Right lung (tissue), 5 donors: ENCODE results near the gene PMIS2. TPM values are rescaled to one million over a fixed set of nuclear protein-coding genes. Genes with fewer than 3 reads are reported as not detected.

Experiments
- DNase-seq, 2 donors: peaks; one replicate each; pipeline ENCODE4 v3.0.0-alpha.2; 2013
- polyA plus RNA-seq, 5 donors: library from polyadenylated mRNA; unstranded; fragments of 120-200 nt; gene quantifications; one replicate each; pipeline versions ENCODE4 v1.2.1 to v1.2.3, GENCODE V29; 2013; ENCODE audit warnings: inconsistent platforms in 1 of 5, low replicate concordance in 1 of 5; ENCODE audit not compliant: insufficient read length in 5 of 5, insufficient read depth in 1 of 5

PMIS2 gene
- polyA plus RNA-seq, 5 donors = not detected

- DNase-seq = no peak
These were observed 29.9 kb upstream of the PMIS2 start for GRCh38 chr19:35556025-35556590.

GRCh38 chr19:35556846-35557538 is 29.0 kb upstream of the PMIS2 start:
- DNase-seq = no peak

GRCh38 chr19:35557539-35558399 is 28.2 kb upstream of the PMIS2 start:
- DNase-seq = peak; percentile 20

- DNase-seq = no peak
These were observed 27.3 kb upstream of the PMIS2 start for GRCh38 chr19:35558400-35559280.

- DNase-seq = no peak
These were observed 26.7 kb upstream of the PMIS2 start for GRCh38 chr19:35559281-35559659.

GRCh38 chr19:35559781-35560180 is 26.2 kb upstream of the PMIS2 start:
- DNase-seq = no peak

- DNase-seq = no peak
These were observed 25.7 kb upstream of the PMIS2 start for GRCh38 chr19:35560271-35560670.

GRCh38 chr19:35560677-35561076 is 25.3 kb upstream of the PMIS2 start:
- DNase-seq = no peak

GRCh38 chr19:35561436-35561835 is 24.5 kb upstream of the PMIS2 start:
- DNase-seq = no peak

- DNase-seq = no peak
These were observed 23.6 kb upstream of the PMIS2 start for GRCh38 chr19:35562336-35562735.

GRCh38 chr19:35562776-35563175 is 23.2 kb upstream of the PMIS2 start:
- no peak for DNase-seq

- no peak for DNase-seq
These were observed 22.7 kb upstream of the PMIS2 start, which contains the start of gene ATP4A for GRCh38 chr19:35563207-35563829. TSS of gene ATP4A (minus strand) at chr19:35563658. CDS start at chr19:35563629, 29 bp downstream.

- DNase-seq = no peak
These were observed 20.7 kb upstream of the PMIS2 start for GRCh38 chr19:35565016-35565856.

- no peak for DNase-seq
These were observed 19.2 kb upstream of the PMIS2 start for GRCh38 chr19:35566738-35567137.

- DNase-seq = no peak
These were observed 16.6 kb upstream of the PMIS2 start for GRCh38 chr19:35569281-35569781.

GRCh38 chr19:35571406-35571965 is 14.5 kb upstream of the PMIS2 start:
- DNase-seq = no peak

- DNase-seq = no peak
These were observed 8.1 kb upstream of the PMIS2 start for GRCh38 chr19:35577918-35578317.

- DNase-seq = no peak
These were observed 7.3 kb upstream of the PMIS2 start for GRCh38 chr19:35578707-35579106.

GRCh38 chr19:35582760-35583159 is 3.2 kb upstream of the PMIS2 start:
- no peak for DNase-seq

- DNase-seq = no peak
These were observed 1.3 kb downstream of the PMIS2 start for GRCh38 chr19:35587321-35587720.
